Neural progenitor cell (in vitro differentiated cells): ENCODE measurements around the gene ASPRV1. TPM values are rescaled to one million over a fixed set of nuclear protein-coding genes. Genes with fewer than 3 reads are reported as not detected.

Experiments
- DNase-seq: peaks from one replicate; pipeline ENCODE4 v3.0.0-alpha.2; 2016; ENCODE audit warnings: low spot score
- H2AFZ ChIP-seq: fragments of 200-600 bp; sonication (generic); replicated peaks from 2 replicates; pipeline ENCODE4 v1.6.1; 2016; ENCODE audit warnings: antibody characterized with exemption
- H3F3A ChIP-seq: fragments of 200-600 bp; sonication (generic); 2 replicates; pipeline ENCODE4 v1.6.1; 2016; ENCODE audit warnings: antibody characterized with exemption, low read depth
- H3K27ac ChIP-seq: fragments of 200-600 bp; sonication (generic); 2 replicates; pipeline ENCODE4 v1.5.1; 2016; ENCODE audit warnings: mild to moderate bottlenecking
- H3K27me3 ChIP-seq: fragments of 200-600 bp; sonication (generic); 2 replicates; pipeline ENCODE4 v1.6.1; 2016; ENCODE audit warnings: mild to moderate bottlenecking, moderate library complexity
- H3K36me3 ChIP-seq: fragments of 200-600 bp; sonication (generic); 2 replicates; pipeline ENCODE4 v1.5.1; 2016
- H3K4me1 ChIP-seq: fragments of 200-600 bp; sonication (generic); 2 replicates; pipeline ENCODE4 v1.6.1; 2016; ENCODE audit warnings: mixed run types
- H3K4me2 ChIP-seq: fragments of 200-600 bp; sonication (generic); 2 replicates; pipeline ENCODE4 v1.6.1; 2016
- H3K4me3 ChIP-seq: fragments of 200-600 bp; sonication (generic); 2 replicates; pipeline ENCODE4 v1.5.1; 2016
- H3K79me2 ChIP-seq: fragments of 200-600 bp; sonication (generic); 2 replicates; pipeline ENCODE4 v1.6.1; 2016; ENCODE audit warnings: low read depth
- H3K9ac ChIP-seq: fragments of 200-600 bp; sonication (generic); 2 replicates; pipeline ENCODE4 v1.6.1; 2016
- H3K9me3 ChIP-seq: fragments of 200-600 bp; sonication (generic); 2 replicates; pipeline ENCODE4 v1.5.1; 2016; ENCODE audit warnings: low read depth
- H4K20me1 ChIP-seq: fragments of 200-600 bp; sonication (generic); 2 replicates; pipeline ENCODE4 v1.6.1; 2016; ENCODE audit warnings: low read depth
- H3K27ac Mint-ChIP-seq: 3 replicates; pipeline ENCODE4 v1.8.0; 2021; ENCODE audit warnings: mixed read lengths
- H3K27me3 Mint-ChIP-seq: 2 replicates; pipeline ENCODE4 v1.8.0; 2022; ENCODE audit warnings: low read depth, mild to moderate bottlenecking, inconsistent platforms, moderate library complexity, mixed read lengths; ENCODE audit not compliant: insufficient read depth
- H3K36me3 Mint-ChIP-seq: 3 replicates; pipeline ENCODE4 v1.8.0; 2021; ENCODE audit warnings: mixed read lengths
- H3K4me1 Mint-ChIP-seq: 3 replicates; pipeline ENCODE4 v1.8.0; 2021; ENCODE audit warnings: mixed read lengths
- H3K4me3 Mint-ChIP-seq: 3 replicates; pipeline ENCODE4 v1.8.0; 2021; ENCODE audit warnings: mild to moderate bottlenecking, moderate library complexity, mixed read lengths
- H3K9me3 Mint-ChIP-seq: 3 replicates; pipeline ENCODE4 v1.8.0; 2020; ENCODE audit warnings: mixed read lengths
- CTCF ChIP-seq: fragments of 200-600 bp; sonication (generic); IDR thresholded peaks from 2 replicates; pipeline ENCODE4 v1.5.1; 2017; ENCODE audit warnings: antibody characterized with exemption, mild to moderate bottlenecking
- EZH2 ChIP-seq: fragments of 200-600 bp; sonication (generic); IDR thresholded peaks from 2 replicates; pipeline ENCODE4 v1.6.1; 2017; ENCODE audit warnings: antibody characterized with exemption, mild to moderate bottlenecking, moderate library complexity
- EZH2phosphoT487 ChIP-seq: fragments of 200-600 bp; sonication (generic); IDR thresholded peaks from 2 replicates; pipeline ENCODE4 v1.6.1; 2017; ENCODE audit warnings: antibody characterized with exemption
- total RNA-seq: library from RNA; depleted of rRNA; stranded (reverse); fragments of >200 nt; gene quantifications from 2 replicates; pipeline ENCODE4 v1.2.3, GENCODE V29; 2015; ENCODE audit warnings: low replicate concordance

ASPRV1 gene
- total RNA-seq, 1 donor from 2014 or later = 0.30 TPM

- H3K4me1 ChIP-seq = peaks cover 8% of the 10 kb centered on the region
- H3K27me3 Mint-ChIP-seq = peaks cover 4% of the 10 kb centered on the region
- no peaks in the 10 kb centered on the region for H3K79me2 ChIP-seq
- no peak overlapping the region for H3K4me3 ChIP-seq
- H3K36me3 ChIP-seq = no peaks in the 10 kb centered on the region
- H3K36me3 Mint-ChIP-seq = no peaks in the 10 kb centered on the region
- no peaks in the 10 kb centered on the region for H3K27me3 ChIP-seq
- no peak for DNase-seq
- H3K4me1 Mint-ChIP-seq = peaks cover 7% of the 10 kb centered on the region
- TF ChIP-seq CTCF (no peak), EZH2phosphoT487 (no peak), EZH2 (no peak)
- no peak overlapping the region for H2AFZ ChIP-seq
- no peaks in the 10 kb centered on the region for H4K20me1 ChIP-seq
- no peaks in the 10 kb centered on the region for H3K9me3 ChIP-seq
- no peak overlapping the region for H3K27ac ChIP-seq
- H3K9me3 Mint-ChIP-seq = no peaks in the 10 kb centered on the region
- no peak overlapping the region for H3K4me2 ChIP-seq
- no peak overlapping the region for H3K4me3 Mint-ChIP-seq
- H3F3A ChIP-seq = no peaks in the 10 kb centered on the region
- H3K27ac Mint-ChIP-seq = no peak overlapping the region
- H3K9ac ChIP-seq = no peak overlapping the region
Observed at GRCh38 chr2:69966496-69966895, 5.1 kb upstream of the ASPRV1 start.

- H3K36me3 Mint-ChIP-seq = no peaks in the 10 kb centered on the region
- Histone ChIP-seq H3K27ac (no peak overlapping the region), H3K36me3 (no peaks in the 10 kb centered on the region), H3K4me1 (peaks cover 3% of the 10 kb centered on the region), H3K9ac (no peak overlapping the region), H3K27me3 (no peaks in the 10 kb centered on the region), H3K9me3 (no peaks in the 10 kb centered on the region), H3K4me3 (no peak overlapping the region), H3F3A (no peaks in the 10 kb centered on the region), H3K79me2 (no peaks in the 10 kb centered on the region), H2AFZ (no peak overlapping the region), H3K4me2 (no peak overlapping the region), H4K20me1 (no peaks in the 10 kb centered on the region)
- no peak overlapping the region for H3K27ac Mint-ChIP-seq
- TF ChIP-seq EZH2 (no peak), EZH2phosphoT487 (no peak), CTCF (no peak)
- peaks cover 7% of the 10 kb centered on the region for H3K4me1 Mint-ChIP-seq
- no peak overlapping the region for H3K4me3 Mint-ChIP-seq
- no peak for DNase-seq
- peaks cover 4% of the 10 kb centered on the region for H3K27me3 Mint-ChIP-seq
- H3K9me3 Mint-ChIP-seq = no peaks in the 10 kb centered on the region
Observed at GRCh38 chr2:69965756-69966445, 4.5 kb upstream of the ASPRV1 start.

GRCh38 chr2:69964353-69964841 is 3.0 kb upstream of the ASPRV1 start:
- Histone ChIP-seq H3K9ac (no peak overlapping the region), H3K79me2 (no peaks in the 10 kb centered on the region), H3K9me3 (no peaks in the 10 kb centered on the region), H3K4me1 (peaks cover 3% of the 10 kb centered on the region), H3K27me3 (no peaks in the 10 kb centered on the region), H3K4me2 (no peak overlapping the region), H3K36me3 (no peaks in the 10 kb centered on the region), H3K4me3 (no peak overlapping the region), H2AFZ (no peak overlapping the region), H4K20me1 (no peaks in the 10 kb centered on the region), H3K27ac (no peak overlapping the region), H3F3A (no peaks in the 10 kb centered on the region)
- no peaks in the 10 kb centered on the region for H3K9me3 Mint-ChIP-seq
- no peak for DNase-seq
- H3K4me1 Mint-ChIP-seq = peaks cover 7% of the 10 kb centered on the region
- H3K27me3 Mint-ChIP-seq = peaks cover 2% of the 10 kb centered on the region
- no peaks in the 10 kb centered on the region for H3K36me3 Mint-ChIP-seq
- no peak overlapping the region for H3K27ac Mint-ChIP-seq
- no peak for TF ChIP-seq EZH2phosphoT487
- no peak overlapping the region for H3K4me3 Mint-ChIP-seq

- Histone ChIP-seq H3K9ac (no peak overlapping the region), H3K4me2 (no peak overlapping the region), H3K4me3 (no peak overlapping the region), H3K9me3 (no peaks in the 10 kb centered on the region), H3K4me1 (peaks cover 10% of the 10 kb centered on the region), H3F3A (no peaks in the 10 kb centered on the region), H3K79me2 (no peaks in the 10 kb centered on the region), H2AFZ (no peak overlapping the region), H3K36me3 (no peaks in the 10 kb centered on the region), H3K27me3 (no peaks in the 10 kb centered on the region), H4K20me1 (no peaks in the 10 kb centered on the region), H3K27ac (no peak overlapping the region)
- no peak overlapping the region for H3K4me3 Mint-ChIP-seq
- H3K4me1 Mint-ChIP-seq = peaks cover 7% of the 10 kb centered on the region
- H3K27me3 Mint-ChIP-seq = peaks cover 2% of the 10 kb centered on the region
- no peaks in the 10 kb centered on the region for H3K9me3 Mint-ChIP-seq
- TF ChIP-seq CTCF (no peak), EZH2phosphoT487 (no peak), EZH2 (no peak)
- H3K27ac Mint-ChIP-seq = no peak overlapping the region
- H3K36me3 Mint-ChIP-seq = no peaks in the 10 kb centered on the region
- no peak for DNase-seq
Observed at GRCh38 chr2:69962986-69963730, 1.7 kb upstream of the ASPRV1 start.
